Loucy (cell line): ENCODE measurements around the gene SWI5.

ENCODE experiments used
- H2AFZ ChIP-seq: fragments of 200-600 bp; sonication (generic); 2 replicates; pipeline ENCODE4 v1.6.0; 2016; ENCODE audit warnings: antibody characterized with exemption, mild to moderate bottlenecking, low read length, moderate library complexity
- H3F3A ChIP-seq: fragments of 200-600 bp; 2 replicates; pipeline ENCODE4 v1.6.0; 2016; ENCODE audit warnings: antibody characterized with exemption, low read depth, mild to moderate bottlenecking
- H3K27me3 ChIP-seq: fragments of 200-600 bp; sonication (generic); 2 replicates; pipeline ENCODE4 v1.6.1; 2014; ENCODE audit warnings: low read length, mild to moderate bottlenecking; ENCODE audit not compliant: insufficient read depth, poor library complexity, severe bottlenecking
- H3K36me3 ChIP-seq: fragments of 200-600 bp; sonication (generic); 2 replicates; pipeline ENCODE4 v1.6.1; 2016; ENCODE audit warnings: low read length; ENCODE audit not compliant: insufficient read depth
- H3K4me1 ChIP-seq: fragments of 200-600 bp; sonication (generic); 2 replicates; pipeline ENCODE4 v1.5.1; 2014; ENCODE audit warnings: low read length, mild to moderate bottlenecking; ENCODE audit not compliant: insufficient read depth, poor library complexity, severe bottlenecking
- H3K4me2 ChIP-seq: fragments of 200-600 bp; sonication (generic); 2 replicates; pipeline ENCODE4 v1.6.0; 2014; ENCODE audit warnings: antibody characterized with exemption, low read length, low read depth, mild to moderate bottlenecking; ENCODE audit not compliant: poor library complexity, severe bottlenecking
- H3K4me3 ChIP-seq: fragments of 200-600 bp; sonication (generic); 2 replicates; pipeline ENCODE4 v1.5.1; 2014; ENCODE audit warnings: low read length, mild to moderate bottlenecking, mixed read lengths; ENCODE audit not compliant: poor library complexity, severe bottlenecking
- H3K79me2 ChIP-seq: fragments of 200-600 bp; sonication (generic); 2 replicates; pipeline ENCODE4 v1.6.1; 2014; ENCODE audit warnings: low read length; ENCODE audit not compliant: insufficient read depth
- H3K9ac ChIP-seq: fragments of 200-600 bp; sonication (generic); 2 replicates; pipeline ENCODE4 v1.6.0; 2014; ENCODE audit warnings: mild to moderate bottlenecking, low read depth, low read length, moderate library complexity; ENCODE audit not compliant: poor library complexity, severe bottlenecking
- H3K9me2 ChIP-seq: fragments of 200-600 bp; sonication (generic); replicated peaks from 2 replicates; pipeline ENCODE4 v1.6.1; 2016; ENCODE audit warnings: low read depth, low read length, mixed read lengths
- H3K9me3 ChIP-seq: fragments of 200-600 bp; sonication (generic); 2 replicates; pipeline ENCODE4 v1.6.1; 2014; ENCODE audit warnings: mild to moderate bottlenecking, antibody characterized with exemption, low read length, low read depth; ENCODE audit not compliant: insufficient read depth
- H4K20me1 ChIP-seq: fragments of 200-600 bp; sonication (generic); 2 replicates; pipeline ENCODE4 v1.6.0; 2014; ENCODE audit warnings: antibody characterized with exemption, low read length, mild to moderate bottlenecking; ENCODE audit not compliant: insufficient read depth, poor library complexity, severe bottlenecking
- EZH2phosphoT487 ChIP-seq: fragments of 200-600 bp; IDR thresholded peaks from 2 replicates; pipeline ENCODE4 v1.6.1; 2018; ENCODE audit warnings: antibody characterized with exemption, mild to moderate bottlenecking, moderate library complexity, borderline replicate concordance
- TF ChIP-seq, protein P1 (sequence below): fragments of 200-600 bp; sonication (generic); conservative IDR thresholded peaks from 2 replicates; pipeline ENCODE4 v1.5.1; 2014; ENCODE audit warnings: mild to moderate bottlenecking, antibody characterized with exemption, low read length

Gene SWI5

DNA sequence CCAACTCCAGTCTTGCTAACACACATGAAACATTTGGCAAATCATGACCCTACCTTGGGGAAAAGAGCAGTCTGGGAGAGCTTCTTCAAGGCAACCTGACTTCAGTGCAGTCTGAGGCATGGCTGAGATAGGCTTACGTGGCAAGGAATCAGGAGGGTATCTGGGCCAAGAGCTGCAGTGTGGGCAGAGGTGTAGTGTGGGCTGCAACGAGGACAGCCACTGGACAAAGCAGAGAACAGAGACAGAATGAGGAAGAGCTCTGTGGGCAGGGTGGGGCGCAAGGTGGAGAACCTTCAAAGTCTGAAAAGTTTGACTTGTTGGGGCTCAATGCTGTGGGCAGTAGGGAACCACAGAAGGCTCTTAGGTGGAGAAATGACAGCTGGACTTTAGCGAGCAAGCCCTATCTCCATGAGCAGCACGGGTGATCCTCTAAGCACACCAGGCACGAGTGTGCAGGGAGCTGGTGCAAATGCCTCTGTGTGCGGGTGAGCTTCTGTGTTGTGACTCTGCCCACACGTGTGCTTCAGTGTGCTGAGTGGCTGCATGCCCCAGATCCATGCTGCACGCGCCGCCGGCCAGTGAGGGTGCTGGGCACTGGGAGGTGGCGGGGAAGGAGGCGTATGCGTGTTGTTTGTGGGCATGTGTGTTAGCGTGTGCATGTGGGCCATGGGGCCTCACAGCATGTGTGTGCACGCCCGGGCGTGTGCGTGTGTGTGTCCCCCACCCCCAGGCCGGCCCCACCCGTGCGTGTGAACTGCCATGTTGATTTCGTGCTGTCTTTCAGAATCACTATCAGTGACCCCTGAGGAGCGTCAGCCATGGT is 23.5 kb upstream of the SWI5 start:
- Histone ChIP-seq H2AFZ (no peak overlapping the region), H3K27me3 (no peaks in the 10 kb centered on the region), H3K4me2 (no peak overlapping the region), H3K9me2 (no peaks in the 10 kb centered on the region), H3K79me2 (no peaks in the 10 kb centered on the region), H4K20me1 (no peaks in the 10 kb centered on the region), H3K4me1 (no peaks in the 10 kb centered on the region), H3K4me3 (no peak overlapping the region), H3F3A (no peaks in the 10 kb centered on the region), H3K9ac (no peak overlapping the region), H3K9me3 (no peaks in the 10 kb centered on the region), H3K36me3 (peaks cover 2% of the 10 kb centered on the region; the same call in 1 of the 2 replicates)
- no peak for TF ChIP-seq EZH2phosphoT487
- TF ChIP-seq, protein P1, sequence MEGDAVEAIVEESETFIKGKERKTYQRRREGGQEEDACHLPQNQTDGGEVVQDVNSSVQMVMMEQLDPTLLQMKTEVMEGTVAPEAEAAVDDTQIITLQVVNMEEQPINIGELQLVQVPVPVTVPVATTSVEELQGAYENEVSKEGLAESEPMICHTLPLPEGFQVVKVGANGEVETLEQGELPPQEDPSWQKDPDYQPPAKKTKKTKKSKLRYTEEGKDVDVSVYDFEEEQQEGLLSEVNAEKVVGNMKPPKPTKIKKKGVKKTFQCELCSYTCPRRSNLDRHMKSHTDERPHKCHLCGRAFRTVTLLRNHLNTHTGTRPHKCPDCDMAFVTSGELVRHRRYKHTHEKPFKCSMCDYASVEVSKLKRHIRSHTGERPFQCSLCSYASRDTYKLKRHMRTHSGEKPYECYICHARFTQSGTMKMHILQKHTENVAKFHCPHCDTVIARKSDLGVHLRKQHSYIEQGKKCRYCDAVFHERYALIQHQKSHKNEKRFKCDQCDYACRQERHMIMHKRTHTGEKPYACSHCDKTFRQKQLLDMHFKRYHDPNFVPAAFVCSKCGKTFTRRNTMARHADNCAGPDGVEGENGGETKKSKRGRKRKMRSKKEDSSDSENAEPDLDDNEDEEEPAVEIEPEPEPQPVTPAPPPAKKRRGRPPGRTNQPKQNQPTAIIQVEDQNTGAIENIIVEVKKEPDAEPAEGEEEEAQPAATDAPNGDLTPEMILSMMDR: no peak

DNA sequence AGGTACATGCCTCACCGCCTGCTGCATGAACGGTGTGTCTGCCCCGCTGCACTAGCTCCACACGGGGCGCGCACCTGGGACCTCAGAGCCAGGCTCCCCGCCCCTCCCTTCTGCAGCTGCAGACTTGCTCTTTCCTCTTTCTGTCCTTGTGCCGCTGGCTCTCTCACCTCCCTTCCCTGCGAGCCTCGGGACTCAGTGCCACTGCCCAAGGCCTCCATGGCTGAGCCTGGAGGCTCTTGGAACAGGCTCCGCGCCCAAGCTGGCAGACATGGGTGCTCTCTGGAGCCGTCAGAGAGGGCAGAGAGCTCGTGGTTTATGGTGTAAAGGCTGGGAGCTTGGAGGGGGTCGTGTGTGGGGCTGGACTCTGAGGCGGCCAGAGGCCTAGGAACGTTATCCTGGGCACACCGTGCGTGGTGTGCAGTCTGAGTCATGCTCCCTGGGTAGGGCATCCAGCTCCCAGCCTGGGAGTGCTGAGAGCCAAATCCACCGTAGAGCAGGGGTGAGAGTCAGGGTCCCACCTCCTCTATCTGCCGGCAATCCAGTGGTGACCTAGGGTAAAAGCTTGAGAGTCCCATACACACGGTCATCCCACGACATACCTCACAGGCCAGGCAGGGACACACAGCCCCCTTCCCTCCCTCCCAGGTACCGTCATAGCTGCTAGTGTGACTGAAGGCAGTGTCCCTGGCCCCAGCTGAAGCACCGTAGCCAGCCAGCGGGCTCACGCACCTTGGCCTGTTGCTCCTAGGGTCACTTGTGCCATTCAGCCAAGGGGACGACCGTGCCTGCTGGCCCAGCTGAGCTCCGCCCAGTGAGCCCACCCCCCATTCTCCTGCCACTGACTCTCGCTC is 22.7 kb upstream of the SWI5 start:
- Histone ChIP-seq H3K9ac (no peak overlapping the region), H3F3A (no peaks in the 10 kb centered on the region), H3K4me3 (no peak overlapping the region), H3K4me2 (no peak overlapping the region), H3K4me1 (no peaks in the 10 kb centered on the region), H3K27me3 (no peaks in the 10 kb centered on the region), H3K36me3 (peaks cover 6% of the 10 kb centered on the region; the same call in 1 of the 2 replicates), H4K20me1 (no peaks in the 10 kb centered on the region), H3K9me2 (no peaks in the 10 kb centered on the region), H3K9me3 (no peaks in the 10 kb centered on the region), H2AFZ (no peak overlapping the region), H3K79me2 (no peaks in the 10 kb centered on the region)
- TF ChIP-seq, protein P1: no peak
- TF ChIP-seq EZH2phosphoT487: no peak

DNA sequence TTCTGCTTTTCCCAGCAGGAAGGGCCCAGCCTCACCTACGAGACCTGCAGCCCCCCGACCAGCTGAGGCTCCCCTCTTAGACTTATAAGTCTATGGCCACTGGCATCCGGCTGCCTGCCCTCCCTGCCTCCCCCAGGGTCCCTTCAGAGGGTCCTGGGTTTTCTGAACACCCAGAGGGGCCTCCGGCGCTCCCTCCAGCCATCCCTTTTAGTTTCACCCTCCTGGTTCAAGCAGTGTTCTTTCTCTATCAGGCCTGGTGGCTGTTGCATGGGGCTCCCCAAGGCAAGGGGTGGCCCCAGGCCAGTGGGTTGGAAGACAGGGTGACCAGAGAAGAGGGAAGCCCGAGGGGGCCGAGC is 22.1 kb upstream of the SWI5 start:
- TF ChIP-seq, protein P1: no peak
- no peak for TF ChIP-seq EZH2phosphoT487
- Histone ChIP-seq H3K4me1 (no peaks in the 10 kb centered on the region), H2AFZ (no peak overlapping the region), H4K20me1 (no peaks in the 10 kb centered on the region), H3K4me3 (no peak overlapping the region), H3K9me3 (no peaks in the 10 kb centered on the region), H3F3A (no peaks in the 10 kb centered on the region), H3K9me2 (no peaks in the 10 kb centered on the region), H3K9ac (no peak overlapping the region), H3K27me3 (no peaks in the 10 kb centered on the region), H3K79me2 (no peaks in the 10 kb centered on the region), H3K4me2 (no peak overlapping the region), H3K36me3 (peaks cover 8% of the 10 kb centered on the region; the same call in 1 of the 2 replicates)
